Measurements from ENCODE around the gene SNCA. TPM values are rescaled to one million over a fixed set of nuclear protein-coding genes. Genes with fewer than 3 reads are reported as not detected.

The SNCA gene
- total RNA-seq, 1 donor from 2014 or later: 5.6 TPM

DNA sequence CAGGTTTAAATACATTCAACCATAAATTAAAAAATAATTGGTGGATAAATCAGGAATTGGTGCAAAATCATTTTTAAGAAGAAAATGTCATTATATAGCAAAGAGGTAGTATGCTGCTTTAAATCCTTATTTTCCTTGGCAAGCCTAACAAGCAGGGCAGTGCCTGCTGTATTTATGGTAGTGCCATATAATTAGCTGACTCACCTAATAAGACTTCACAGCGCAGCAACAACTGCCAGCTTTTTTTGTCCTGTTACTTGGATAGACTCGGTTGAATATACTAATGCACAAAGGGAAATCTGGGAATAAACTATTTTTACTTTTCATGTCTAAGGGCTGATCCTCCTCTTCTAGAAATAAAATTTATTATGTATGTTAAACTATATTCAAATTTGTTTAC, 99.1 kb downstream of the SNCA start:
- no peaks in the 10 kb centered on the region for H3K27me3 Mint-ChIP-seq (ENCODE audit: insufficient read depth, low read depth)
- Histone ChIP-seq H3K27ac (no peak overlapping the region), H3K36me3 (no peaks in the 10 kb centered on the region), H3K4me2 (no peak overlapping the region), H2AFZ (replicated peaks) (no peak overlapping the region), H4K20me1 (ENCODE audit: low read depth) (no peaks in the 10 kb centered on the region), H3K27me3 (no peaks in the 10 kb centered on the region), H3F3A (ENCODE audit: low read depth) (no peaks in the 10 kb centered on the region), H3K9ac (no peak overlapping the region), H3K4me1 (no peaks in the 10 kb centered on the region), H3K4me3 (no peak overlapping the region), H3K9me3 (ENCODE audit: low read depth) (no peaks in the 10 kb centered on the region), H3K79me2 (ENCODE audit: low read depth) (no peaks in the 10 kb centered on the region)
- H3K4me1 Mint-ChIP-seq: no peaks in the 10 kb centered on the region
- H3K27ac Mint-ChIP-seq: no peak overlapping the region
- no peak for DNase-seq (ENCODE audit: low spot score)
- peaks cover 6% of the 10 kb centered on the region for H3K9me3 Mint-ChIP-seq
- no peak for TF ChIP-seq EZH2phosphoT487 (IDR thresholded peaks at IDR 0.05)
- TF ChIP-seq EZH2 (IDR thresholded peaks at IDR 0.05): no peak
- TF ChIP-seq, protein P1, sequence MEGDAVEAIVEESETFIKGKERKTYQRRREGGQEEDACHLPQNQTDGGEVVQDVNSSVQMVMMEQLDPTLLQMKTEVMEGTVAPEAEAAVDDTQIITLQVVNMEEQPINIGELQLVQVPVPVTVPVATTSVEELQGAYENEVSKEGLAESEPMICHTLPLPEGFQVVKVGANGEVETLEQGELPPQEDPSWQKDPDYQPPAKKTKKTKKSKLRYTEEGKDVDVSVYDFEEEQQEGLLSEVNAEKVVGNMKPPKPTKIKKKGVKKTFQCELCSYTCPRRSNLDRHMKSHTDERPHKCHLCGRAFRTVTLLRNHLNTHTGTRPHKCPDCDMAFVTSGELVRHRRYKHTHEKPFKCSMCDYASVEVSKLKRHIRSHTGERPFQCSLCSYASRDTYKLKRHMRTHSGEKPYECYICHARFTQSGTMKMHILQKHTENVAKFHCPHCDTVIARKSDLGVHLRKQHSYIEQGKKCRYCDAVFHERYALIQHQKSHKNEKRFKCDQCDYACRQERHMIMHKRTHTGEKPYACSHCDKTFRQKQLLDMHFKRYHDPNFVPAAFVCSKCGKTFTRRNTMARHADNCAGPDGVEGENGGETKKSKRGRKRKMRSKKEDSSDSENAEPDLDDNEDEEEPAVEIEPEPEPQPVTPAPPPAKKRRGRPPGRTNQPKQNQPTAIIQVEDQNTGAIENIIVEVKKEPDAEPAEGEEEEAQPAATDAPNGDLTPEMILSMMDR (IDR thresholded peaks at IDR 0.05): no peak
- no peak overlapping the region for H3K4me3 Mint-ChIP-seq
- peaks cover 19% of the 10 kb centered on the region for H3K36me3 Mint-ChIP-seq

DNA sequence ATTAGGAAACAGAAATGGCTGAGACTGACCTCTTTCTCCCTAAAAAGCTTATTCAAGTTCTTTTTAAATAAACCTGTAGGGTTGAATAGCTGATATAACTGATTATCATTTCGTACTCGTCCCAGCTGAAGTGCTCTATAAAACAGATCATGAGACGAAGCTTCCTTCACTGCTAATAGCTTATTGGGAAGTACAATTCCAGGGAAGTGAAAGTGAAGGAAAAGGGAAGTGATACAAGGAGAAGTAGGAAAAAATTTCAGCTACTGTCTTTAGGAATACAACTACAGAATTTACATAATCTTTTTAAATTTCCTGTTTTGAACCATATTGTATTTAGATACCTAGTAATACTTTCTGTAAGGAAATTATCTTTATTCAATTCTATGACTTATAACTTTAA, 103.0 kb downstream of the SNCA start:
- Histone ChIP-seq H3K4me3 (no peak overlapping the region), H3K27me3 (no peaks in the 10 kb centered on the region), H3K9ac (no peak overlapping the region), H3F3A (ENCODE audit: low read depth) (no peaks in the 10 kb centered on the region), H4K20me1 (ENCODE audit: low read depth) (no peaks in the 10 kb centered on the region), H3K9me3 (ENCODE audit: low read depth) (no peaks in the 10 kb centered on the region), H2AFZ (replicated peaks) (no peak overlapping the region), H3K79me2 (ENCODE audit: low read depth) (no peaks in the 10 kb centered on the region), H3K27ac (no peak overlapping the region), H3K4me2 (no peak overlapping the region), H3K4me1 (no peaks in the 10 kb centered on the region), H3K36me3 (no peaks in the 10 kb centered on the region)
- H3K36me3 Mint-ChIP-seq: peaks cover 22% of the 10 kb centered on the region
- TF ChIP-seq EZH2 (IDR thresholded peaks at IDR 0.05): no peak
- no peaks in the 10 kb centered on the region for H3K27me3 Mint-ChIP-seq (ENCODE audit: insufficient read depth, low read depth)
- no peak overlapping the region for H3K4me3 Mint-ChIP-seq
- H3K27ac Mint-ChIP-seq: no peak overlapping the region
- no peak for DNase-seq (ENCODE audit: low spot score)
- H3K4me1 Mint-ChIP-seq: no peaks in the 10 kb centered on the region
- H3K9me3 Mint-ChIP-seq: peaks cover 3% of the 10 kb centered on the region

DNA sequence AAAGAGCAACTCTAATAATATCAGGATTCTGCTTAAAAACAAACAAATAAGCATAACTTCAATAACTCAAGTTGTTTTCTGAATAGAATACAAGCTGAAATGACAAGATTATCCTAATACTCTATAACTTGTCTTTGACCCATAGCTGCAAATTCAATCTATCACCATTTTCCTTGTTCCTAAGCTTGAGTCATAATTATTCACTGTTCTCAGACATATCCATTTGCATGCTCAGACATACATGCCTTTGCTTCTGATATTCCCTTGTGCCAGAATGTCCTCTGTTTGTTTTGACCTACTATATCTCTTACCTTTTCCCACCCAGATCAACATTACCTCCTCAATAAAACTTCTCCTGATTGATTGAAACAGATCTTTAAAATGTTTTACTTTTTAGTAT, 109.7 kb downstream of the SNCA start:
- Mint-ChIP-seq H3K9me3 (no peaks in the 10 kb centered on the region), H3K27me3 (ENCODE audit: insufficient read depth, low read depth) (no peaks in the 10 kb centered on the region), H3K4me3 (no peak overlapping the region), H3K36me3 (peaks cover 25% of the 10 kb centered on the region), H3K27ac (no peak overlapping the region), H3K4me1 (peaks cover 3% of the 10 kb centered on the region)
- no peaks in the 10 kb centered on the region for H3K36me3 ChIP-seq
- no peaks in the 10 kb centered on the region for H3K27me3 ChIP-seq
- H3F3A ChIP-seq (ENCODE audit: low read depth): no peaks in the 10 kb centered on the region
- no peaks in the 10 kb centered on the region for H3K79me2 ChIP-seq (ENCODE audit: low read depth)
- no peak overlapping the region for H3K4me2 ChIP-seq
- H3K4me3 ChIP-seq: no peak overlapping the region
- no peak for DNase-seq (ENCODE audit: low spot score)
- H3K27ac ChIP-seq: no peak overlapping the region
- no peak overlapping the region for H3K9ac ChIP-seq
- H3K4me1 ChIP-seq: no peaks in the 10 kb centered on the region
- TF ChIP-seq, protein P1 (IDR thresholded peaks at IDR 0.05): no peak
- TF ChIP-seq EZH2 (IDR thresholded peaks at IDR 0.05) (no peak), EZH2phosphoT487 (IDR thresholded peaks at IDR 0.05) (no peak)
- H2AFZ ChIP-seq (replicated peaks): no peak overlapping the region
- no peaks in the 10 kb centered on the region for H3K9me3 ChIP-seq (ENCODE audit: low read depth)
- no peaks in the 10 kb centered on the region for H4K20me1 ChIP-seq (ENCODE audit: low read depth)

DNA sequence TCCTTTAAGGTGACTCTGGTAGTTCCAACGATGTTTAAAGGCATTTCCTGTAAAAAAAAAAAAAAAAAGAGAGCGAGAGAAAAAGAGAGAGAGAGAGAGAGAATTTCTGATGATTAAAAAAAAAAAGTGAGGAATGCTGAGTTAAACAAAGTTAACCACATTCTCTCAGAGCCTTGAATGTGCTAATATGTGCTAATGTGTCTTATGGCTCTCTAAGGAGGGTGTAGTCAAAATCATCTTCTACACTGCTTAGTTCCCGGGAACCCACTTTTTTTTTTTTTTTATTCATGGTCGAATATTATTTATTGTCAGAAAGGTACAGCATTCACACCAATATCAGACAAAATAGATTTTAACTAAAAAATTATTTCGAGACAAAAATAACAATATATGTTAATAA, 111.7 kb downstream of the SNCA start:
- Histone ChIP-seq H3K79me2 (ENCODE audit: low read depth) (no peaks in the 10 kb centered on the region), H3F3A (ENCODE audit: low read depth) (no peaks in the 10 kb centered on the region), H3K4me2 (no peak overlapping the region), H3K27me3 (no peaks in the 10 kb centered on the region), H3K36me3 (no peaks in the 10 kb centered on the region), H4K20me1 (ENCODE audit: low read depth) (no peaks in the 10 kb centered on the region), H3K4me3 (no peak overlapping the region), H2AFZ (replicated peaks) (no peak overlapping the region), H3K9ac (no peak overlapping the region), H3K9me3 (ENCODE audit: low read depth) (no peaks in the 10 kb centered on the region), H3K4me1 (no peaks in the 10 kb centered on the region), H3K27ac (no peak overlapping the region)
- no peak for DNase-seq (ENCODE audit: low spot score)
- Mint-ChIP-seq H3K9me3 (no peaks in the 10 kb centered on the region), H3K4me3 (no peak overlapping the region), H3K4me1 (peaks cover 11% of the 10 kb centered on the region), H3K27me3 (ENCODE audit: insufficient read depth, low read depth) (no peaks in the 10 kb centered on the region), H3K36me3 (peaks cover 22% of the 10 kb centered on the region), H3K27ac (no peak overlapping the region)
- TF ChIP-seq, protein P1 (IDR thresholded peaks at IDR 0.05): no peak
- TF ChIP-seq EZH2phosphoT487 (IDR thresholded peaks at IDR 0.05) (no peak), EZH2 (IDR thresholded peaks at IDR 0.05) (no peak)
